GM10266 (cell line): ENCODE data around the gene CALML3.

ENCODE experiments used
- DNase-seq: peaks from one replicate; pipeline ENCODE4 v3.0.0; 2012; ENCODE audit errors: extremely low spot score
- TF ChIP-seq, protein P1 (sequence below): IDR thresholded peaks from 2 replicates; pipeline ENCODE4 v1.5.1; 2012; ENCODE audit warnings: mild to moderate bottlenecking, low read depth; ENCODE audit not compliant: control insufficient read depth, insufficient read depth; ENCODE audit errors: missing control alignments

The CALML3 gene

DNA sequence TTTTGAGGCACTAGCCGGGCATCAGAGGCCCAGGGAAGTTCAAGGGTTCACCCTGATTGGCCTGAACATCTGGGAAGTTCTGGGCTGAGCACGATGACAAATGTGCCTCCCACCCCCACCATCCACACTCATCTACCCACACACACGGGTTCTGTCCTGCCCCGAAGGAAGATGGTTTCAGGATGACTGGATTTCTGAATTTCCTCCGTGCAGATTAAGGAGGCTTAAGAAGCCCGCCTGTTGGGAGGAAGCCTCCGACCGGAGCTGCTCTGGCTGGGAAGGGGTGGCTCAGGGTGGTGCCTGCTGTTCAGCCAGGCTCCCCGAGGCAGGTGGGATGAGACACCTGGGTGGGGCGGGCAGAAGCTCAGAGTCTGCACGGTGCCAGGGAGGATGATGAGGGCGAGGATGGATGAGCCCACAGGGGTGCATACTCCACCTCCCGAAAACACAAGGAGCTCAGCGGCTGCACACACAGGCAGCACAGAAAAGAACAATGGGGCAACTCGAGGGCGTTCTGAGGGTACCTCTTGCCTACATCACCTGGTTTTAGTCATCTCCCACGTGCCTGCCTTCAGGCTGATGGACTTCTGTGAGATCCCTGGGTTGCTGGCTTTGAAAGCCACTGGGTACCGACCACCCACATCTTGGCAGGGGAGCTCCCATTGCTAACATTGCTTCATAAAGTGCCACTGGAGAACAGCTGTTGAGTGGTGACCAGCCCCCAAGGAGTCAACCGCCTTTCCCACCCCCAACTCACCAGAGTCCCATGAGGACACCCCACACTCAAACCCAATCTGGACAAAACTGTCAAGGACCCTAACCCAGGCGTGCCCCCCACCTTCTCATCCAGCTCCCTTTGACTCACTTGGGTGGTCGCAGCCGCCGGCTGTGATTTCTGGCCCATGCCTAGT, 41.2 kb downstream of the CALML3 start:
- DNase-seq = no peak
- TF ChIP-seq, protein P1, sequence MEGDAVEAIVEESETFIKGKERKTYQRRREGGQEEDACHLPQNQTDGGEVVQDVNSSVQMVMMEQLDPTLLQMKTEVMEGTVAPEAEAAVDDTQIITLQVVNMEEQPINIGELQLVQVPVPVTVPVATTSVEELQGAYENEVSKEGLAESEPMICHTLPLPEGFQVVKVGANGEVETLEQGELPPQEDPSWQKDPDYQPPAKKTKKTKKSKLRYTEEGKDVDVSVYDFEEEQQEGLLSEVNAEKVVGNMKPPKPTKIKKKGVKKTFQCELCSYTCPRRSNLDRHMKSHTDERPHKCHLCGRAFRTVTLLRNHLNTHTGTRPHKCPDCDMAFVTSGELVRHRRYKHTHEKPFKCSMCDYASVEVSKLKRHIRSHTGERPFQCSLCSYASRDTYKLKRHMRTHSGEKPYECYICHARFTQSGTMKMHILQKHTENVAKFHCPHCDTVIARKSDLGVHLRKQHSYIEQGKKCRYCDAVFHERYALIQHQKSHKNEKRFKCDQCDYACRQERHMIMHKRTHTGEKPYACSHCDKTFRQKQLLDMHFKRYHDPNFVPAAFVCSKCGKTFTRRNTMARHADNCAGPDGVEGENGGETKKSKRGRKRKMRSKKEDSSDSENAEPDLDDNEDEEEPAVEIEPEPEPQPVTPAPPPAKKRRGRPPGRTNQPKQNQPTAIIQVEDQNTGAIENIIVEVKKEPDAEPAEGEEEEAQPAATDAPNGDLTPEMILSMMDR = no peak

DNA sequence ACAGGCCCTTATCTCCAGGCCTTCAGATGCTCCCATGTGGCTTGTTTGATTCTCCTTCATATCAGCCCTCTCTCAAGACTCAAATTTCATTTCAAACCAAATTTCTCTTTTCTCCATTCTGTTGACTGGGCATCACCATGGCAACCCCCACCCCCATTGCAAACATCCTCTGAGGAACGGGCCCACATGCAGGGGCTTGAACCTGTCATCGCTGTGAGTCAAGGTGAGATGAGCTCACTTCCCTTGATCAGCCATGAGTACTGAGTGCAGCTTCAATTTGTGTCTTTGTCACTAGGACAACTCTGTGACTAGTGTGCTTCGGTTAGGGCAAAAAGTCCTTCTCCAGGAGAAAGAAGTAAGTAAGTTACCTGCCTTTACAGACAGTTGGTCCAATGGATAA, 41.9 kb downstream of the CALML3 start:
- TF ChIP-seq, protein P1 = no peak

DNA sequence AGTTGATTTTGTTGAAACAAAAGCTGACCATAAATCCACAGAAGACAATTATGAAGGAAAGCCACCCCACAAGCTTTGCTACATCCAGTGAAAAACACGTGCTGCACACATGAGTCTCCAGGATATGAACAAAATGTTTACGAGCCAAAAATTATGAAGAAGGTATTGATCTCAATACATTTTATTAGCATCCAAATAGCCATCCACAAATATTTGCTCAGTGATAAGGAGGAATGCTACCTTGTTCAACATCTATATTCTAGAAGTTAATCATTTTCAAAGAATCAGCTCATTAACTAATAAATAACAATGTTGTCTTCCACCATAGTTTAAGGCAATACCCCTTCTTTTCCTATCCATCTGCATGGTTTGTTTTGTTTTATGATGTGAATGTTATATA, 42.7 kb downstream of the CALML3 start:
- no peak for DNase-seq
- TF ChIP-seq, protein P1 = no peak

More for the DNA sequence above, 41.9 kb downstream of the CALML3 start:
- DNase-seq = no peak

DNA sequence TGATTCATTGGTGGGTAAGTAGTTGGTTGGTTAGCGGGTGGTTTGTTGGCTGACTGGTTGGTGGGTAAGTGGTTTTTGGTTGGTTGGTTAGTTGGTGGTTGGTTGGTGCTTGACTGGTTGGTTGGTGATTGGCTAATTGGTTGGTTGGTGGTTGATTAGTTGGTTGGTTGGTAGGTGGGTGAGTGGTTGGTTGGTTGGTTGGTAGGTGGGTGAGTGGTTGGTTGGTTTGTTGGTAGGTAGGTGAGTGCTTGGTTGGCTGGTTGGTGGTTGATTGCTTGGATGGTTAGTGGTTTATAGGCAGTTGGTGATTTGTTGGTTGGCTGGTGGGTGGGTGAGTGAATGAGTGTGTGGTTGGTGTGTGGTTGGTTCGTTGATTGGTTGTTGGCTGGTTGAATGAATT, 44.2 kb downstream of the CALML3 start:
- no peak for DNase-seq
- TF ChIP-seq, protein P1 = no peak

DNA sequence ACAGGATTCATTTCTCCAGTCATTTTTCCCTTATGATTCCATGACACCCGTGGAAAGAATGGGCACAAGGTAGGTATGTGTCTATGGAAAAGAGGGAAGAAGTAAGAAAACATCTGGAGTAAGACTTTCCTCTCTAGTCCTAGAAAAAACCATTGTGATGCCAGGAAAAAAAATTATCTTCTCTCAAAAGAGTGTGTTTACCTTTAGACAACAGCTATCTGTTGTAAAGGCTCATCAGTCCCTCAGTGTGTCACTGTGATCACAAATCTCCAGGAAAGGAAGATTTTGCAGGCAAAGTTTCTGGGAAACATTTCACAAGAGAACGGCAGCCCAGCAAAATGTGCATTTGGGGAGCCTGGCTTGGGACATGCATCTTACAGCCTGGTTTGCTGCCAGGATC, 44.8 kb downstream of the CALML3 start:
- no peak for DNase-seq
- TF ChIP-seq, protein P1 = no peak

DNA sequence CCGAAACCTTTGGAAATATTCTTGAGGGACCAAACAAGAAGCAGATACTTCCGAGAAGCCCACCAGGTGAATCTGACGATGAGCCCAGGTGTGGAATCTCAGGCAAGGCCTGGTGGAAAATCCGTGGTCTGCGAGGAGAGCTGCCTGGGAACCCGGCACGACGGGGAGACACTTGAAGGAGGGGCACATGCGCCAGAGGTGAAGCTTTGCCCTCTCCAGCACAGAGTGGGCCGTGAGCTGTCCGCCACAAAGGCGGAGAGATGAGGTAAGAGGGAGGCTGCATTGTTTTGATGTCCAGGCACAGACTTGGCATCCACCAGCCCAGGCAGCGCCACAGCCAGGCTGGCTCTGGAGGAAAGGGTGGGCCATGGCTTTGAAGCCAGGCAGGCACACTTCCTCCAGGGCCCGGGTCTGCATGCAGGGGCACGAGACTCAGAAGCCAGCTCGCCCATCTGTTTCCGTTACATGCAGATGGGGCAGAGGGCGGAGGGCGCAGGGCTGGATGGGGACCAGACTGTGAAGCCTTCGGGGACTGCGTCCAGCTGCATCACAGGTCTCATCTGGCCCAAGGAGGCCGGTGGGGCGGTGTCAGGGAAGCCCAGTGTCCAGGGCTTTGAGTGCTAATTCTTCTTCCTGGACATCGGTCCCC, 45.4 kb downstream of the CALML3 start:
- no peak for DNase-seq
- TF ChIP-seq, protein P1 = no peak
